HepG2 (cell line): ENCODE data around the gene RGL3. TPM values are rescaled to one million over a fixed set of nuclear protein-coding genes. Genes with fewer than 3 reads are reported as not detected.

Source experiments
- CEBPB ChIP-seq: IDR thresholded peaks from 2 replicates; pipeline ENCODE4 v1.6.1; 2011; ENCODE audit warnings: low read depth, low read length, improper control_type of control experiment, borderline replicate concordance
- ELF4 ChIP-seq: sonication (generic); formaldehyde crosslinking; IDR thresholded peaks from 2 replicates; pipeline ENCODE4 v1.5.0; 2020; ENCODE audit warnings: missing genetic modification reagents, mild to moderate bottlenecking, moderate library complexity, borderline replicate concordance
- KAT7 ChIP-seq: IDR thresholded peaks from 2 replicates; pipeline ENCODE4 v1.6.1; 2018; ENCODE audit warnings: borderline replicate concordance, missing compliant biosample characterization
- PAX8 ChIP-seq: sonication (generic); formaldehyde crosslinking; IDR thresholded peaks from 2 replicates; pipeline ENCODE4 v1.8.0; 2022; ENCODE audit warnings: mild to moderate bottlenecking, missing genetic modification reagents, borderline replicate concordance
- RORA ChIP-seq: sonication (generic); formaldehyde crosslinking; IDR thresholded peaks from 2 replicates; pipeline ENCODE4 v1.5.0; 2020; ENCODE audit warnings: mild to moderate bottlenecking, missing genetic modification reagents, moderate library complexity
- SCMH1 ChIP-seq: sonication (generic); formaldehyde crosslinking; IDR thresholded peaks from 2 replicates; pipeline ENCODE4 v1.9.0; 2021; ENCODE audit warnings: missing genetic modification reagents, mild to moderate bottlenecking, borderline replicate concordance
- ZNF337 ChIP-seq: sonication (generic); formaldehyde crosslinking; IDR thresholded peaks from 2 replicates; pipeline ENCODE4 v1.5.1; 2020; ENCODE audit warnings: missing genetic modification reagents, low read depth, mild to moderate bottlenecking, borderline replicate concordance
- ZSCAN25 ChIP-seq: sonication (generic); formaldehyde crosslinking; IDR thresholded peaks from 2 replicates; pipeline ENCODE4 v1.8.0; 2022; ENCODE audit warnings: mild to moderate bottlenecking, missing genetic modification reagents
- polyA plus RNA-seq, 8 experiments: library from polyadenylated mRNA; depleted of rRNA in 3 of 8; stranded (reverse) in 7 of 8; unstranded in 1 of 8; fragments of >200 nt; fragmentation: Illumina TruSeq in 4 of 8; extraction: Trizol in 4 of 8; gene quantifications; 2 replicates each; pipeline versions ENCODE4 v1.2.1 to v1.2.3, GENCODE V29; 2011 to 2016; ENCODE audit warnings: low read depth in 4 of 8, missing spikeins in 1 of 8, mixed read lengths in 1 of 8; ENCODE audit not compliant: insufficient read depth in 1 of 8
- total RNA-seq, 5 experiments: library from RNA; depleted of rRNA; stranded (reverse); fragments of >200 nt; fragmentation: Illumina TruSeq; extraction: Trizol; gene quantifications; 2 replicates each; pipeline ENCODE4 v1.2.3, GENCODE V29; 2016; ENCODE audit warnings: low read depth in 1 of 5
- TF ChIP-seq, protein P1 (sequence below): sonication (generic); formaldehyde crosslinking; IDR thresholded peaks from 2 replicates; pipeline ENCODE4 v1.9.0; 2022; ENCODE audit warnings: low read depth, missing genetic modification reagents
- TF ChIP-seq, protein P2 (sequence below): sonication (generic); formaldehyde crosslinking; IDR thresholded peaks from 2 replicates; pipeline ENCODE4 v1.5.0; 2020; ENCODE audit warnings: mild to moderate bottlenecking, missing genetic modification reagents
- TF ChIP-seq, protein P3 (sequence below): sonication (generic); formaldehyde crosslinking; IDR thresholded peaks from 2 replicates; pipeline ENCODE4 v1.5.0; 2020; ENCODE audit warnings: missing genetic modification reagents
- TF ChIP-seq, protein P4 (sequence below): sonication (generic); formaldehyde crosslinking; IDR thresholded peaks from 2 replicates; pipeline ENCODE4 v1.4.0; 2020; ENCODE audit warnings: missing genetic modification reagents
- TF ChIP-seq, protein P5 (sequence below): sonication (generic); formaldehyde crosslinking; IDR thresholded peaks from 2 replicates; pipeline ENCODE4 v1.4.0; 2020; ENCODE audit warnings: missing genetic modification reagents, borderline replicate concordance
- TF ChIP-seq, protein P6 (sequence below): sonication (generic); formaldehyde crosslinking; IDR thresholded peaks from 2 replicates; pipeline ENCODE4 v1.5.0; 2020; ENCODE audit warnings: mild to moderate bottlenecking, missing genetic modification reagents
- TF ChIP-seq, protein P7 (sequence below): IDR thresholded peaks from 2 replicates; pipeline ENCODE4 v1.6.1; 2018; ENCODE audit warnings: missing genetic modification reagents, mild to moderate bottlenecking, missing compliant biosample characterization

Gene RGL3
- total and polyA plus RNA-seq, 2 of the 13 experiments (the other 11 are each of a cell fraction or from before 2014, with no cell fraction given), result 4.2 to 7.6 TPM

DNA sequence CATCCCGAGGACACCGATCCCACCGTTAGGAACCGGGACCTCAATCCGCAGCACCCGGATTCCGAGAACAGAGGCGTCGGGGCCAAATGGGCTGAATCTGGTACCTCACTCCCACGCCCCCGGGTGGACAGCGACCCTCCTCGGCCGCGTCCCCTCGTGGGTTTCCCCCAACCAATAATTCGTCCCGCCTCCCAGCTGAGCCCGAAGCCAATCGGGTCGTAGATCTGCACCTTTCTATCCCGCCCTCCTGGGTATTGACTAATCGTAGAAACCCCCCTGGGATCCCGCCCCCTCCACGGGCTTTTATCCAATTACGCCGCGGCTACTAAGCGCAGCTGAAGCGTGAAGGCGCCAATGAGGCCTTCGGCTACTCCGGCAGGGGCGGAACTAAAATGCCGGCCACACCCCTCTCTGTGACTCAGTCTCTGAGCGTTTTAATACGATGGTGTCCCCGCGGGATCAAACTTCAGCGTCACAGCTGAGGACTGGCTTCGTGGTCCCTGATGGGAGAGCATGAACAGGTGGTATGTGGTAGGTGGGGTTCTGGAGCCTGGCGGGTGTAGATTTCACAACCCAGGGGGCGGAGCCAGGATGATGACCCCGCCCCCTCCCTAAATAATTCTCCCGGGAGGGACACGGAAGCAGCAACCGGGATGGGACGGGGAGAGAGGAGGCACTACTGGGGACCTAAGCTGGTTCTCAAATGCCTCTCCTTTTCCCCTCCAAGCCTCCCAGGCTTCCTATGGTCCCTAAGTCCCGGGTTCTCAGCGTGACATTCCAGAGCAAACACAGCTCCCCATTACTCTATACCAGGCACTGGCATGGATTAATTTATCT, 72.8 kb downstream of the RGL3 start, which contains the start of the genes CCDC159 and TMEM205 (continued):
- TF ChIP-seq, protein P1, sequence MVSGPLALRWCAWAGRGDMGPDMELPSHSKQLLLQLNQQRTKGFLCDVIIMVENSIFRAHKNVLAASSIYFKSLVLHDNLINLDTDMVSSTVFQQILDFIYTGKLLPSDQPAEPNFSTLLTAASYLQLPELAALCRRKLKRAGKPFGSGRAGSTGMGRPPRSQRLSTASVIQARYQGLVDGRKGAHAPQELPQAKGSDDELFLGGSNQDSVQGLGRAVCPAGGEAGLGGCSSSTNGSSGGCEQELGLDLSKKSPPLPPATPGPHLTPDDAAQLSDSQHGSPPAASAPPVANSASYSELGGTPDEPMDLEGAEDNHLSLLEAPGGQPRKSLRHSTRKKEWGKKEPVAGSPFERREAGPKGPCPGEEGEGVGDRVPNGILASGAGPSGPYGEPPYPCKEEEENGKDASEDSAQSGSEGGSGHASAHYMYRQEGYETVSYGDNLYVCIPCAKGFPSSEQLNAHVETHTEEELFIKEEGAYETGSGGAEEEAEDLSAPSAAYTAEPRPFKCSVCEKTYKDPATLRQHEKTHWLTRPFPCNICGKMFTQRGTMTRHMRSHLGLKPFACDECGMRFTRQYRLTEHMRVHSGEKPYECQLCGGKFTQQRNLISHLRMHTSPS, result no peak
- TF ChIP-seq ZSCAN25 (CRISPR knock-in tag), result 0 out of 2 replicates have a peak, but pooled peaks have one; percentile 9
- TF ChIP-seq, protein P2, sequence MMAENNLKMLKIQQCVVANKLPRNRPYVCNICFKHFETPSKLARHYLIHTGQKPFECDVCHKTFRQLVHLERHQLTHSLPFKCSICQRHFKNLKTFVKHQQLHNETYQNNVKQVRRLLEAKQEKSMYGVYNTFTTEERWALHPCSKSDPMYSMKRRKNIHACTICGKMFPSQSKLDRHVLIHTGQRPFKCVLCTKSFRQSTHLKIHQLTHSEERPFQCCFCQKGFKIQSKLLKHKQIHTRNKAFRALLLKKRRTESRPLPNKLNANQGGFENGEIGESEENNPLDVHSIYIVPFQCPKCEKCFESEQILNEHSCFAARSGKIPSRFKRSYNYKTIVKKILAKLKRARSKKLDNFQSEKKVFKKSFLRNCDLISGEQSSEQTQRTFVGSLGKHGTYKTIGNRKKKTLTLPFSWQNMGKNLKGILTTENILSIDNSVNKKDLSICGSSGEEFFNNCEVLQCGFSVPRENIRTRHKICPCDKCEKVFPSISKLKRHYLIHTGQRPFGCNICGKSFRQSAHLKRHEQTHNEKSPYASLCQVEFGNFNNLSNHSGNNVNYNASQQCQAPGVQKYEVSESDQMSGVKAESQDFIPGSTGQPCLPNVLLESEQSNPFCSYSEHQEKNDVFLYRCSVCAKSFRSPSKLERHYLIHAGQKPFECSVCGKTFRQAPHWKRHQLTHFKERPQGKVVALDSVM (CRISPR knock-in tag), result no peak
- TF ChIP-seq RORA (CRISPR knock-in tag), result no peak
- TF ChIP-seq KAT7 (CRISPR knock-in tag), result no peak
- TF ChIP-seq, protein P3, sequence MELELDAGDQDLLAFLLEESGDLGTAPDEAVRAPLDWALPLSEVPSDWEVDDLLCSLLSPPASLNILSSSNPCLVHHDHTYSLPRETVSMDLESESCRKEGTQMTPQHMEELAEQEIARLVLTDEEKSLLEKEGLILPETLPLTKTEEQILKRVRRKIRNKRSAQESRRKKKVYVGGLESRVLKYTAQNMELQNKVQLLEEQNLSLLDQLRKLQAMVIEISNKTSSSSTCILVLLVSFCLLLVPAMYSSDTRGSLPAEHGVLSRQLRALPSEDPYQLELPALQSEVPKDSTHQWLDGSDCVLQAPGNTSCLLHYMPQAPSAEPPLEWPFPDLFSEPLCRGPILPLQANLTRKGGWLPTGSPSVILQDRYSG, result no peak
- TF ChIP-seq, protein P4, sequence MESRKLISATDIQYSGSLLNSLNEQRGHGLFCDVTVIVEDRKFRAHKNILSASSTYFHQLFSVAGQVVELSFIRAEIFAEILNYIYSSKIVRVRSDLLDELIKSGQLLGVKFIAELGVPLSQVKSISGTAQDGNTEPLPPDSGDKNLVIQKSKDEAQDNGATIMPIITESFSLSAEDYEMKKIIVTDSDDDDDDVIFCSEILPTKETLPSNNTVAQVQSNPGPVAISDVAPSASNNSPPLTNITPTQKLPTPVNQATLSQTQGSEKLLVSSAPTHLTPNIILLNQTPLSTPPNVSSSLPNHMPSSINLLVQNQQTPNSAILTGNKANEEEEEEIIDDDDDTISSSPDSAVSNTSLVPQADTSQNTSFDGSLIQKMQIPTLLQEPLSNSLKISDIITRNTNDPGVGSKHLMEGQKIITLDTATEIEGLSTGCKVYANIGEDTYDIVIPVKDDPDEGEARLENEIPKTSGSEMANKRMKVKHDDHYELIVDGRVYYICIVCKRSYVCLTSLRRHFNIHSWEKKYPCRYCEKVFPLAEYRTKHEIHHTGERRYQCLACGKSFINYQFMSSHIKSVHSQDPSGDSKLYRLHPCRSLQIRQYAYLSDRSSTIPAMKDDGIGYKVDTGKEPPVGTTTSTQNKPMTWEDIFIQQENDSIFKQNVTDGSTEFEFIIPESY (CRISPR knock-in tag), result no peak
- TF ChIP-seq, protein P5, sequence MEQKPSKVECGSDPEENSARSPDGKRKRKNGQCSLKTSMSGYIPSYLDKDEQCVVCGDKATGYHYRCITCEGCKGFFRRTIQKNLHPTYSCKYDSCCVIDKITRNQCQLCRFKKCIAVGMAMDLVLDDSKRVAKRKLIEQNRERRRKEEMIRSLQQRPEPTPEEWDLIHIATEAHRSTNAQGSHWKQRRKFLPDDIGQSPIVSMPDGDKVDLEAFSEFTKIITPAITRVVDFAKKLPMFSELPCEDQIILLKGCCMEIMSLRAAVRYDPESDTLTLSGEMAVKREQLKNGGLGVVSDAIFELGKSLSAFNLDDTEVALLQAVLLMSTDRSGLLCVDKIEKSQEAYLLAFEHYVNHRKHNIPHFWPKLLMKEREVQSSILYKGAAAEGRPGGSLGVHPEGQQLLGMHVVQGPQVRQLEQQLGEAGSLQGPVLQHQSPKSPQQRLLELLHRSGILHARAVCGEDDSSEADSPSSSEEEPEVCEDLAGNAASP, result no peak
- no peak for TF ChIP-seq PAX8 (CRISPR knock-in tag)
- 0 out of 2 replicates have a peak, but pooled peaks have one; percentile 2 for TF ChIP-seq ELF4 (CRISPR knock-in tag)
- TF ChIP-seq, protein P6, sequence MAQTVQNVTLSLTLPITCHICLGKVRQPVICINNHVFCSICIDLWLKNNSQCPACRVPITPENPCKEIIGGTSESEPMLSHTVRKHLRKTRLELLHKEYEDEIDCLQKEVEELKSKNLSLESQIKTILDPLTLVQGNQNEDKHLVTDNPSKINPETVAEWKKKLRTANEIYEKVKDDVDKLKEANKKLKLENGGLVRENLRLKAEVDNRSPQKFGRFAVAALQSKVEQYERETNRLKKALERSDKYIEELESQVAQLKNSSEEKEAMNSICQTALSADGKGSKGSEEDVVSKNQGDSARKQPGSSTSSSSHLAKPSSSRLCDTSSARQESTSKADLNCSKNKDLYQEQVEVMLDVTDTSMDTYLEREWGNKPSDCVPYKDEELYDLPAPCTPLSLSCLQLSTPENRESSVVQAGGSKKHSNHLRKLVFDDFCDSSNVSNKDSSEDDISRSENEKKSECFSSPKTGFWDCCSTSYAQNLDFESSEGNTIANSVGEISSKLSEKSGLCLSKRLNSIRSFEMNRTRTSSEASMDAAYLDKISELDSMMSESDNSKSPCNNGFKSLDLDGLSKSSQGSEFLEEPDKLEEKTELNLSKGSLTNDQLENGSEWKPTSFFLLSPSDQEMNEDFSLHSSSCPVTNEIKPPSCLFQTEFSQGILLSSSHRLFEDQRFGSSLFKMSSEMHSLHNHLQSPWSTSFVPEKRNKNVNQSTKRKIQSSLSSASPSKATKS (CRISPR knock-in tag), result no peak
- TF ChIP-seq, protein P7, sequence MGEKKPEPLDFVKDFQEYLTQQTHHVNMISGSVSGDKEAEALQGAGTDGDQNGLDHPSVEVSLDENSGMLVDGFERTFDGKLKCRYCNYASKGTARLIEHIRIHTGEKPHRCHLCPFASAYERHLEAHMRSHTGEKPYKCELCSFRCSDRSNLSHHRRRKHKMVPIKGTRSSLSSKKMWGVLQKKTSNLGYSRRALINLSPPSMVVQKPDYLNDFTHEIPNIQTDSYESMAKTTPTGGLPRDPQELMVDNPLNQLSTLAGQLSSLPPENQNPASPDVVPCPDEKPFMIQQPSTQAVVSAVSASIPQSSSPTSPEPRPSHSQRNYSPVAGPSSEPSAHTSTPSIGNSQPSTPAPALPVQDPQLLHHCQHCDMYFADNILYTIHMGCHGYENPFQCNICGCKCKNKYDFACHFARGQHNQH (CRISPR knock-in tag), result no peak
- TF ChIP-seq SCMH1 (CRISPR knock-in tag), result no peak
- peak; percentile 78; the same call in 1 of the 2 replicates for TF ChIP-seq CEBPB
- no peak for TF ChIP-seq ZNF337 (CRISPR knock-in tag)
